GM19099 (cell line): ENCODE data around the gene FRZB.

Experiments
- POLR2A ChIP-seq: IDR thresholded peaks from 3 replicates; pipeline ENCODE4 v1.6.1; 2011; ENCODE audit warnings: low read depth; ENCODE audit not compliant: insufficient read length; ENCODE audit errors: extremely low read depth

The FRZB gene

DNA sequence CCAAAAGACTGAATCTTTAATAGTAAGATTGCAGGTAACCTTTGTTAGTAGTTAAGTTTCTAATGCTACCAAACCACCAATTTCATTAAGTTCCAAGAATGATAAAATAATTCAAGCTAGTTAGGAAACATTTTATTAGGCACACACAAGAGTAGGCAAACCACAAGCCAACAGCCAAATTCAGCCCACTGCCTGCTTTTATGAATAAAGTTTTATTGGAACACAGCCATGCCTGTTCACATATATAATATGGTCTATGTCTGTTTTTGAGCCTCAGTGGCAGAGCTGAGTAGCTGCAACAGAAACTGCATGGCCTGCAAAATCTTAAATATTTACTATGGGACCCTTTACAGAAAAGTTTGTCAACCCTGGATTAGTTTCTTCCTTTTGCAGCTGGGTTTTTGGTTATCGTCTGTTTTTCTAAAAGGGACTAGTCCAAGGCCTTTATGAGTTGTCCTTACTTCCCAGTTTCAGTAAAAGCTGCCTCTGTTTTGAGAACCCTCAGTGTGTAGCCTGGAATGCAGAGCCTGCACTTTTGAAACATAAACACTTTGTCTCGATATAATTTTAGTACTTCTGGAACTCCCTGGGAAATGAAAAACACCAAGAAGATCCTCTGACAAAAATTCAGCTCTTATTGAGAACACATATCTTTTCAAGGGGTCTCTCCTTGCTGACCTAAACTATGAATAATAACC, 39.1 kb downstream of the FRZB start:
- no peak for TF ChIP-seq POLR2A

DNA sequence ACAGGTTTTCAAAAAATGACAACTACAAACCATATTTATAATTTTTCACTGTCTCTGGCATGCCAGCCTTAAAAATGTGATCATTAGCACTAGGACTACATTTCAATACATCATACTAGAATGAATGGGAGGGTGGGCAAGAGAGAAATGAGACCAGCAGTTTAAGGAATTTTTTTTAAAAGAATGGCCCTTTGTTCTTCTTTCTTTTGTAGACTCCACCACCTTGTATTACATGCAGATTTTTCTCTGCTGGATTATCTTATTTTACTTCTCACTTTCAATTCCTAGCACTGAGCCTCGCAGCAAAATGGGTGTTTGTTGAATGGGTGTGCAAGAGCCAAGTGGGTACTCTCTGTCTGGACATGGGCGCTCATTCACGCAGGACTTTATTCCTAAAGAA, 39.9 kb downstream of the FRZB start:
- TF ChIP-seq POLR2A = no peak

DNA sequence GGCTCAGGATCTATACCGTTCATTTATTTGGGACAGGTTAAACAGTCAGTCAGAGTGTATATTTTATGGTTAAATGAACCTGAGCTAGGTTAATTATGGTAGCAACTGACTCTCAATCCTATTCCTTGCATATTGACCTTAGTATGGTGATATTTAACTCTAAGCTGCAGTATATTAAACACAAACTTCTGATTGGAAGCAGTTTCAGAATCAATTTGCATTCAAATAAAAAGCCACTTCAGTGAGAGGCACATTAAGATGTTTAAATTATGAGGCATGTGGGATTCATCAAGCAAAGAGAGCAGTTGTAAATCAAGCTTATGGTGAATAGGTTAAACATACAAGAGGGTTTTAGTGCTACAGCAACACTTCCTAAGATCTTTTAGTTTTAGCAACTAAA, 40.4 kb downstream of the FRZB start:
- TF ChIP-seq POLR2A = no peak

DNA sequence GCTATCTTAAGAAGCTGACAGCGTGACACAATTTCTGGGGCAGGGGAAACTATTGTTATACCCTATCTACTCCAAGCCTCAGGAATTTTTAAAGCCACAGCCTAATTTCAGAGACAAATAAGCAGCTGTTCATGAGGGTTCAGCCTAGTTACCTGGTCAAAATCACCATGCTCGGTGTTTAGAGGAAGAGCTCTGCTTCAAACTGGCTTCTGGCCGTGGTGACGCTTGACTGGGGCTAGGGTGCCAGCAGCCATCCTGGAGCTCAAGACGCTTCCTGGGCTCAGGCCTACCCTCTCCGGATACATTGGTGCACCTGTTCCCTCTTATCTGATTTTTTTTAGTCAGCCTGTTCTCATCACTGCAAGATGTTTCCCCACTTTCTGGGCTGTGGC, 41.7 kb downstream of the FRZB start:
- TF ChIP-seq POLR2A = no peak

DNA sequence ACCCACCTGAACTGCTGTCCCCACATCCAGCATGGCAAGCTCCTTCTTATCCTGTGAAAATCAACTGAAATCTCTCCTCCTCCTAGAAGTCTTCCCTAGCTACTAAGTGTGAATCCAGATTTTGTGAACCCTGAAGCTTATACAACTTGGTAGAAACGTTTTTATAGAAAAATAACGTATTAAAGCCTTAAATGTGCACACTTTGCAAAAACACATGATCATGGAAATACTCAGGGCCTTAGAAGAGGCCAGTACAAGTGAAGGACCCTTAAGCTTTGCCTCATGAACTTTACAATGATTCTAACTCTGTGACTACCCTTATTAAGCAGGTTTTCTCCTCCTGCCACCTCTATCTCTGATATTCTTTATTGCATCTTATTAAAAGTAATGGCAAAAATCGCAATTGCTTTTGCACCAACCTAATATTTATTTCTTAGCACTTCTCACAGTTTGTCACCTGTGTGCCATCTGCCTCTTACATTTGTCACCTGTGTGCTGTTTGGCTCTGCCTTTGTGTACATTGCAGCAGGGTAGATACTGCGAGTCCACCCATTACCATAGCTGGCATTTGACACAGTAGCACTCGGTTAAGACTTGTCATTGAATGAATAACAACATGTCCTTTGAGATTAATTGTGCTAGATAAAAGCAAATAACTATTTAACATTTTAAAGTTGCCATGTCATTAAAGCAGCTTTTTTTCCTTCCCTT, 42.2 kb downstream of the FRZB start:
- TF ChIP-seq POLR2A = no peak

DNA sequence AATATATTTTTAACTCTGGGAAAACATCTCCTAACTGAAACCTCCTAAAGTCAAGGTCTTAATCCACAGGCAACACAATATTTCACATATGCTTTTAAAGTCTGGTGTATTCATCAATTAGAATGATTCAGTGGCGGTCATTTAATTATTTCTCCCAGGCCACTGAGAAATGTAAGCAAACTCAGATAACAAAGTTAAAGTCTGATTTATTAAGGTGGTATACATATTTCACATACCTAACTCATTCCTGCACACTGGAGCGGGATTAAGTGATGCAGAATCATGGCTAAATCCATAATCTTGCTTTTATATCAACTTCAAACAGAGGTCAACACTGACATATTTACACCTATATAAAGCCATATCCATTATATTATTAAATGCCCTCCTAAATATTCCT, 43.7 kb downstream of the FRZB start:
- TF ChIP-seq POLR2A = no peak

DNA sequence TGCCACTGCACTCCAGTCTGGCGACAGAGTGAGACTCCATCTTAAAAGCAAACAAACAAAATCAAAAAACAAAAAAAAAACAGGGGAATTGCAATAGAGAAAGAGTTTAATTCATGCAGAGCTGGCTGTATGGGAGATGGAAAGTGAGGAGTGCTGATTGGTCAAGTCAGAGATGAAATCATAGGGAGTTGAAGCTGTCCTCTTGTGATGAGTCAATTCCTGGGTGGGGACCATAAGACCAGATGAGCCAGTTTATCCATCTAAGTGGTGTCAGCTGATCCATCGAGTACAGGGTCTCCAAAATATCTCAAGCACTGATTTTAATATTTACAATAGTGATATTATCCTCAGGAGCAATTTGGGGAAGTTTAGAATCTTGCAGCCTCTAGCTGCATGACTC, 45.3 kb downstream of the FRZB start:
- no peak for TF ChIP-seq POLR2A

DNA sequence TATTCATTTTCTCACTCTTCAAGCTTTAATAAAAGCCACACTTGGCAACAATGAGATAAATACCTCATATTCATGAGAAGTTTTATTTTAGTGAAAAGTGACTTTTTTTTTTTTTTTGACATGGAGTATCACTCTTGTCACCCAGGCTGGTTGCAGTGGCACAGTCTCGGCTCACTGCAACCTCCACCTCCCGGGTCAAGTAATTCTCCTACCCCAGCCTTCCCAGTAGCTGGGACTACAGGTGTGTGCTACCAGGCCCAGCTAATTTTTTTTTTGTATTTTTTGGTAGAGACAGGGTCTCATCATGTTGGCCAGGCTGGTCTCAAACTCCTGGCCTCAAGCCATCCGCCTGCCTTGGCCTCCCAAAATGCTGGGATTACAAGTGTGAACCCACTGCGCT, 47.0 kb downstream of the FRZB start:
- no peak for TF ChIP-seq POLR2A

DNA sequence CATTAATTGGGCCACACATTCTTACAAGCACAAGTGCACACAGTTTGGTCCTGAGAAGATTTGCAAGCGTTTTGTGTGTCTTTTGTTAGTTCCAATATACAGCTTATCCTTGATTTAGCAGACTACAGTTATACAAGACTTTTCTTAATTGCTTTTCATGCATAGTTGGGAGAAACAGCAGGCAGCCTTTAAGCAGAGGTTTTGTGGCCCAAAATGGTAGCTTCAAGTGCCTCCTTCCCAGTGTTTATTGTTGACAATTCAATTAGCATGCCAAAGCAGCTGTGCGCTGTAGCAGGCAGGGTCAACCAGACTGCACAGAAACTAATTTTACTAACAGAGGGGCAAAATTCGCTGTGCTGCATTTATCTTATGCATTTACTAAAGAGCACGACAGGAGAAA, 47.5 kb downstream of the FRZB start:
- no peak for TF ChIP-seq POLR2A

DNA sequence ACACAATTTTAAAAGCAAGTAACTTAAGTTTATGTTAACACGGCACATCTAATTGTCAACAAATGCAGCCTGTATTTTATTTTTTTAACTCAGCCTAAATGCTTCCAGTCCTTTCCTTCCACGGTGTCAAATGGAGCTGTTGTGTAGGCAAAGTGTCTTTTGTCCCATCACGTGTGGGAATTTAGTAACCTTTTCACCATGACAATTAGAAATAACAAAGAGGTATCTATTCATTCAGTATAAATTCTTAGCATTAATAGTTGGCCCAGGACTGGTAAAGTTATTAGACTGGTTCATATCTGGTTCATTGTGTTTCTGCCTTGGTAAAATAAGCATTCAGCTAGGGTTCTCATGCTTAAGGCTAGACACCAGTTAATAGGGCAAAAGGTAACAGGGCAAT, 47.9 kb downstream of the FRZB start:
- TF ChIP-seq POLR2A = no peak

DNA sequence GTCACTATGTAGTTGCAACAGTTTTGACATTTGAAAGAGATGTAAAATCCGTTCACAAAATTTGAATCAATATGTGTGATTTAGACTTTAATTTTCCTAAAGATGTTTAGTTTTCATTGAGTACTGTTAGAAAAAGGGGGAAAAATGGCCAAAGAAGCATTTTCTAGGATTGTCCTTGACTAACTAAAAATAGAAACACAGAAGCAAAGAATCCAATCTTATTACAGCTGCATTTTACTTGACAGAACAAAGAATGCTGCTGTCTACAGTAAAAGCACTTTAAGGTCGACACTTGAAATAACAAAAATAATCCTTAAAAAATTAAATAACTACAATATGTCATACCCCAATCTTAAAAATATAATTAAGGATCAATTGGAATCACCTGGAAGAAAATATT, 48.9 kb downstream of the FRZB start:
- no peak for TF ChIP-seq POLR2A

DNA sequence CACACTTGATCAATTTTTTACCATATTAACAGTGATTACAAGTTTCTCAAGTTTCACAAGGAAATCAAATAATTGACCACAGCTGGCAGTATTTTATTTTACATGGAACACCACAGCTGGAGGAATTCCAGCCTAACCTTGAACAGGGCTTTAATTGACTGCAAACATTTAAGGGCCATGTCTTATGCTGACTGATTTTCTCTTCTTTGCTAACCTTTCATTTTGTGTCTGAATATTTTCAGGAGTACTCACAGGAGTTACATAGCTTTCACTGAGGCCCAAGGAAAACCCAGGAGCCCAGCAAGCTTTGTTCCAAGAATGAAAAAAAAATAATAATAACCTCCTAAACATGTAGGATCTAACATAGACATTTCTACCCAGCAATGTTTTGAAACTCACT, 49.6 kb downstream of the FRZB start:
- no peak for TF ChIP-seq POLR2A

DNA sequence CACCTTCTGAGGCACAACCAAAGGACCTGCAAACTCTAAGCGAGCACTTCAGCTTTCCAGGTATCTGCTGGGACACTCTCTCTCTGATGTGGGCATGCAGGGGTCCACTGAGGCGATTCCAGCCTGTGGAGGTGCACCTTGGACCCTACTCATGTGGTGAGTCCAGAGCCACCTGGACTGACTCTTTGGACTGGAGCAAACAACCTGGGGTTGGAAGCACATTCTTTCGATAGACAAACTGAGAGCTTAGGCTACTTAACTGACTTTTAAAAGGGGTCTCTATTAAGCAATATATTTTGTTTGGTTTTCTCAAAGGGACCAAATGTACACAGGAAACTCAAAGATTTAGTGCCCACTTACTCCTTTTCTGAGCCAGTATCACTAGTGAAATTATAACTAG, 51.6 kb downstream of the FRZB start:
- TF ChIP-seq POLR2A = no peak

DNA sequence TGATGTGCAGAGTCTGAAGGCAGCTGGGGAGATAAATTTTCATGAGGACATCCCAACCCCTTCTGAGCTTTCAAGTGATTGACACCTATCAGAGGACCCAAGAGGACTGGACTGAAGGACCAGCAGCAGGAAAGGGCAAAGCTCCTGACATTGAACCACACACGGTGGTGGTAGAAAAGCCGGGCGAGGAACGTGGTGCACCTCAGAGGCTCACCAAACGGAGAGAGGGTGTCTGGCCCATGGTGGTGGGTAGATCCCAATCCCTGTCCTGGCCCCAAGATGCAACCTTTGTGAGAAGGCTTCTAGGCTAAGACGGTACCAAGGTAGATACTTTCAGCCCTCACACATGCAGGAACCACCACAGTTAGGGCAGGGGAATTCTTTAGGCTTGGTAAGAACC, 52.1 kb downstream of the FRZB start:
- no peak for TF ChIP-seq POLR2A

DNA sequence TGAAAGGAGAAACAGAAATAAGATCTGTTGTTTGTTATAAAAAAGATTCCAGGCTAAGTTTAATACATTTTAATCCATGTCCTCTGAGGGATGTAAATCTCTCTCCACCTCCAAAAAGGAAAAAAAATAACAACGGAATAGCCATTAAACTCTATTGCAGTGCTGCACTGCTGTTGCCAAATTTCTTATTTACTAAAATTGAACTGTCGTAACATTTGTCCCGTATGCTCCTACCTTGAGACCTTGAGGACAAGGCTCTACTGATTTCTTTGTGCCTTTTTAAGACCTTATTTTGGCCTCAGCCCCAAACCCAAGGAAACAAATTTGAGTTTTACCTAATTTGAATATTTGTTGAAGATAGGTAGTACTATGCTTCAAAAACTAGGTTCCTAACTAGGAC, 56.4 kb downstream of the FRZB start:
- TF ChIP-seq POLR2A = no peak

DNA sequence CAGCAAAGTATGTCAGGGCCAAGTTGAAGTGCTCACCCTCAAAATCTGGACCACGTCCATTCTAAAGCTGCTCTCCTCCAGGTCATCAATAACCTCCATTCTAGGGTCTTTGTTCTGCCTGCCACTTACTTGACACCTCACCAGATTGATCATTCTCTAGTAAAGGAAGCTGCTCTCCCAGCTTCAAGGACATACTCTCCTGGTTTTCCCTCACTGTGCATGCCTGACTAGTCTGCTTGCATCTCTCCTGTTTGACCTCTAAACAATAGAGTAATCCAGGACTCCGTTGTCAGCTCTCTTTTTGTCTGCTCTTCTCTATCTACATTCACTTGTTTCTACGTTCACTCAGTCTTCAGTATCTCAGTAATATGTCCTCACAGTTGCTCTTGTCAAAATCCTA, 59.1 kb downstream of the FRZB start:
- TF ChIP-seq POLR2A = no peak

DNA sequence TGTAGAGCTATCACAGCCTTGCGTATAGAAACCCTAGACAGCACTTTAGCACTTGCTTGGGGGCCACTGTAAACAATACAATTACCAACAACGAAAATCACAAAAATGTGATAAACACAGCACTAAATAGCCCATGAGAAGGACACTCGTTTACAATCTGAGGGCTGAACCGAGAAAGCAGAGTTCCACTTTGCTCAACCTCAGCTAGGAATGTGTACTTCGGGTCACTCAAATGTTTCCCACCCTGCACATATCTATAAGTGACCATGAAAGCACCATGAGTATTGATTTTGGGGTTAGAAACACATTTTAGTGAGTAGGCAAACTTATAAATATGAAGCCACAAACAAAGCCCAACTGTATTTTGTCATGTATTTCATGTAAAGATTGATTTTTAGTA, 62.3 kb downstream of the FRZB start:
- TF ChIP-seq POLR2A = no peak
